Natural killer cell (primary cell): ENCODE results near the gene JAGN1. TPM values are rescaled to one million over a fixed set of nuclear protein-coding genes. Genes with fewer than 3 reads are reported as not detected.
A peak's percentile ranks its signal among the peaks of the same experiment; 100 is the strongest.

ENCODE experiments used
- ATAC-seq, 3 donors: fragments of 150-1000 bp in 2 of 3; fragments of 200-7000 bp in 1 of 3; cut with Tn5 transposase; 1 replicate in 1 of 3; 2 replicates in 2 of 3; pipeline ENCODE4 v1.10.0; 2021; ENCODE audit warnings: mild to moderate bottlenecking in 2 of 3, moderate library complexity in 2 of 3
- DNase-seq, 2 donors: peaks; one replicate each; pipeline versions ENCODE4 v3.0.0 to v3.0.0-alpha.2; 2013 to 2021; ENCODE audit warnings: mixed read lengths in 1 of 2
- H3K27ac ChIP-seq: one replicate; pipeline ENCODE4 v1.5.1; 2013; ENCODE audit warnings: mild to moderate bottlenecking, low read length
- H3K27me3 ChIP-seq: one replicate; pipeline ENCODE4 v1.6.1; 2013; ENCODE audit warnings: low read length; ENCODE audit not compliant: control insufficient read depth, insufficient read depth
- H3K36me3 ChIP-seq: one replicate; pipeline ENCODE4 v1.6.1; 2013; ENCODE audit warnings: low read length; ENCODE audit not compliant: control insufficient read depth, insufficient read depth
- H3K4me1 ChIP-seq: one replicate; pipeline ENCODE4 v1.6.1; 2013; ENCODE audit warnings: low read length; ENCODE audit not compliant: control insufficient read depth, insufficient read depth
- H3K4me3 ChIP-seq: one replicate; pipeline ENCODE4 v1.5.1; 2013; ENCODE audit warnings: low read length
- H3K9me3 ChIP-seq: one replicate; pipeline ENCODE4 v1.6.1; 2013; ENCODE audit warnings: low read length; ENCODE audit not compliant: control insufficient read depth, insufficient read depth
- H3K27ac Mint-ChIP-seq, 2 donors: one replicate each; pipeline ENCODE4 v1.8.0; 2022; ENCODE audit warnings: mild to moderate bottlenecking in 2 of 2, mixed read lengths in 2 of 2, moderate library complexity in 1 of 2
- H3K27me3 Mint-ChIP-seq, 2 donors: one replicate each; pipeline ENCODE4 v1.8.0; 2022; ENCODE audit warnings: low read depth in 2 of 2, mixed read lengths in 2 of 2
- H3K36me3 Mint-ChIP-seq: one replicate; pipeline ENCODE4 v1.8.0; 2022; ENCODE audit warnings: mixed read lengths
- H3K4me1 Mint-ChIP-seq, 2 donors: one replicate each; pipeline ENCODE4 v1.8.0; 2022; ENCODE audit warnings: mixed read lengths in 2 of 2
- H3K4me3 Mint-ChIP-seq: one replicate; pipeline ENCODE4 v1.8.0; 2022; ENCODE audit warnings: mild to moderate bottlenecking, moderate library complexity, mixed read lengths
- H3K9me3 Mint-ChIP-seq, 2 donors: one replicate each; pipeline ENCODE4 v1.8.0; 2022; ENCODE audit warnings: mixed read lengths in 2 of 2
- CTCF ChIP-seq: fragments of 200-600 bp; IDR thresholded peaks from one replicate; pipeline ENCODE4 v1.8.0; 2022; ENCODE audit warnings: antibody characterized with exemption
- WGBS: methylation state at CpG from one replicate; pipeline ENCODE4 v1.1.7; 2013; ENCODE audit warnings: missing lambda C conversion rate; ENCODE audit not compliant: insufficient coverage; 5-methylcytosine and 5-hydroxymethylcytosine counted together
- intact Hi-C: fragments of 100-400 bp; cut with micrococcal nuclease; formaldehyde crosslinking; loops from one replicate; pipeline ENCODE4 v1.14.2; 2022
- total RNA-seq, 4 donors: library from RNA; stranded (reverse); fragments of 120-200 nt in 1 of 4; gene quantifications; one replicate each; pipeline versions ENCODE4 v1.2.3 to v1.2.4, GENCODE V29; 2013 to 2022

JAGN1 gene
- total RNA-seq, 3 donors from 2014 or later (not counting 1 experiment from before 2014, with no cell fraction given): 15.4 to 16.6 (median 15.5) TPM

- intact Hi-C loops: no loop called here
- Mint-ChIP-seq H3K9me3 (no peaks in the 10 kb centered on the region), H3K27ac (no peak overlapping the region), H3K4me1 (peaks cover 8 to 13% of the 10 kb centered on the region in 2 donors), H3K27me3 (peaks cover 0 to 2% of the 10 kb centered on the region in 2 donors), H3K36me3 (no peaks in the 10 kb centered on the region), H3K4me3 (no peak overlapping the region)
- ATAC-seq (no peak), DNase-seq (peak in 1 of 2 donors; percentile 45)
- Histone ChIP-seq H3K4me1 (no peaks in the 10 kb centered on the region), H3K27me3 (no peaks in the 10 kb centered on the region), H3K36me3 (no peaks in the 10 kb centered on the region), H3K9me3 (no peaks in the 10 kb centered on the region), H3K27ac (no peak overlapping the region), H3K4me3 (no peak overlapping the region)
- 80% methylated on average over 7 of the region's 7 CpGs for WGBS
- TF ChIP-seq CTCF: no peak
These were observed 19.0 kb downstream of the JAGN1 start for GRCh38 chr3:9909221-9910013.

- Mint-ChIP-seq H3K4me3 (no peak overlapping the region), H3K27ac (peak overlapping the region in 1 of 2 donors; percentile 25), H3K36me3 (no peaks in the 10 kb centered on the region), H3K4me1 (peaks cover 8 to 31% of the 10 kb centered on the region in 2 donors), H3K27me3 (peaks cover 0 to 2% of the 10 kb centered on the region in 2 donors), H3K9me3 (no peaks in the 10 kb centered on the region)
- no peak for TF ChIP-seq CTCF
- Histone ChIP-seq H3K4me3 (no peak overlapping the region), H3K27me3 (no peaks in the 10 kb centered on the region), H3K36me3 (no peaks in the 10 kb centered on the region), H3K9me3 (no peaks in the 10 kb centered on the region), H3K27ac (no peak overlapping the region), H3K4me1 (peaks cover 18% of the 10 kb centered on the region)
- ATAC-seq (no peak), DNase-seq (no peak)
- intact Hi-C loops: no loop called here
- WGBS: 54% methylated on average over 8 of the region's 8 CpGs
These were observed 21.5 kb downstream of the JAGN1 start for GRCh38 chr3:9911863-9912262.

GRCh38 chr3:9912294-9912935, 22.0 kb downstream of the JAGN1 start:
- DNase-seq: peak in 1 of 2 donors; percentile 42
- H3K4me1 Mint-ChIP-seq: peaks cover 8 to 33% of the 10 kb centered on the region in 2 donors

More at GRCh38 chr3:9912294-9912935, 22.0 kb downstream of the JAGN1 start:
- Mint-ChIP-seq H3K27ac (peak overlapping the region in 1 of 2 donors; percentile 25), H3K36me3 (no peaks in the 10 kb centered on the region), H3K4me3 (peak overlapping the region; percentile 56), H3K9me3 (no peaks in the 10 kb centered on the region), H3K27me3 (peaks cover 0 to 2% of the 10 kb centered on the region in 2 donors)
- intact Hi-C loops: no loop called here
- peak; percentile 20 to 72 (median 29) for ATAC-seq
- WGBS: 45% methylated on average over 7 of the region's 7 CpGs
- no peak overlapping the region for H3K4me3 ChIP-seq
- no peaks in the 10 kb centered on the region for H3K27me3 ChIP-seq
- TF ChIP-seq CTCF: no peak
- no peaks in the 10 kb centered on the region for H3K9me3 ChIP-seq
- H3K27ac ChIP-seq: no peak overlapping the region
- H3K4me1 ChIP-seq: peaks cover 21% of the 10 kb centered on the region
- no peaks in the 10 kb centered on the region for H3K36me3 ChIP-seq
